OCI-LY1 (cell line): ENCODE results near the gene TARM1.

Experiments
- H2AFZ ChIP-seq: fragments of 200-600 bp; sonication (generic), shearing (Covaris generic); 2 replicates; pipeline ENCODE4 v1.6.0; 2014; ENCODE audit warnings: antibody characterized with exemption, mild to moderate bottlenecking, low read length
- H3F3A ChIP-seq: fragments of 200-600 bp; sonication (generic), shearing (Covaris generic); 2 replicates; pipeline ENCODE4 v1.6.0; 2014; ENCODE audit warnings: mild to moderate bottlenecking, antibody characterized with exemption, low read length, moderate library complexity; ENCODE audit not compliant: insufficient read depth
- H3K27ac ChIP-seq: fragments of 200-600 bp; sonication (generic); 2 replicates; pipeline ENCODE4 v1.5.1; 2014; ENCODE audit warnings: low read length, mixed run types, mild to moderate bottlenecking, low read depth; ENCODE audit not compliant: poor library complexity, severe bottlenecking
- H3K27me3 ChIP-seq: fragments of 200-600 bp; sonication (generic); 2 replicates; pipeline ENCODE4 v1.6.0; 2014; ENCODE audit warnings: antibody characterized with exemption, mild to moderate bottlenecking, low read length, moderate library complexity; ENCODE audit not compliant: insufficient read depth
- H3K36me3 ChIP-seq: fragments of 200-600 bp; sonication (generic); 2 replicates; pipeline ENCODE4 v1.6.1; 2014; ENCODE audit warnings: mild to moderate bottlenecking, antibody characterized with exemption, low read length, moderate library complexity, mixed read lengths; ENCODE audit not compliant: insufficient read depth
- H3K4me1 ChIP-seq: fragments of 200-600 bp; sonication (generic); 2 replicates; pipeline ENCODE4 v1.5.1; 2014; ENCODE audit warnings: mild to moderate bottlenecking, low read length, moderate library complexity; ENCODE audit not compliant: insufficient read depth, severe bottlenecking
- H3K4me2 ChIP-seq: fragments of 200-600 bp; sonication (generic), shearing (Covaris generic); 2 replicates; pipeline ENCODE4 v1.6.1; 2014; ENCODE audit warnings: low read length
- H3K4me3 ChIP-seq: fragments of 200-600 bp; sonication (generic); 2 replicates; pipeline ENCODE4 v1.5.1; 2014; ENCODE audit warnings: low read length, low read depth, mild to moderate bottlenecking, mixed read lengths; ENCODE audit not compliant: poor library complexity, severe bottlenecking
- H3K79me2 ChIP-seq: fragments of 200-600 bp; shearing (Covaris generic); 2 replicates; pipeline ENCODE4 v1.6.1; 2016; ENCODE audit warnings: mixed run types, low read length, mixed read lengths; ENCODE audit not compliant: insufficient read depth
- H3K9ac ChIP-seq: fragments of 200-600 bp; sonication (generic), shearing (Covaris generic); 2 replicates; pipeline ENCODE4 v1.6.1; 2014; ENCODE audit warnings: mild to moderate bottlenecking, low read length, mixed read lengths
- H3K9me2 ChIP-seq: fragments of 200-600 bp; sonication (generic), shearing (Covaris generic); 2 replicates; pipeline ENCODE4 v1.6.1; 2014; ENCODE audit warnings: low read depth, mild to moderate bottlenecking, low read length, mixed read lengths
- H3K9me3 ChIP-seq: fragments of 200-600 bp; shearing (Covaris generic); 2 replicates; pipeline ENCODE4 v1.6.1; 2014; ENCODE audit warnings: low read length, mixed read lengths
- H4K20me1 ChIP-seq: fragments of 200-600 bp; sonication (generic), shearing (Covaris generic); 2 replicates; pipeline ENCODE4 v1.6.0; 2016; ENCODE audit warnings: mild to moderate bottlenecking, low read length; ENCODE audit not compliant: insufficient read depth
- CTCF ChIP-seq: fragments of 200-600 bp; sonication (generic), shearing (Covaris generic); IDR thresholded peaks from 2 replicates; pipeline ENCODE4 v1.5.1; 2017; ENCODE audit warnings: mild to moderate bottlenecking, antibody characterized with exemption, low read length, moderate library complexity, mixed read lengths
- EZH2 ChIP-seq: fragments of 200-600 bp; sonication (generic), shearing (Covaris generic); IDR thresholded peaks from 2 replicates; pipeline ENCODE4 v1.8.0; 2017; ENCODE audit warnings: borderline replicate concordance, mixed run types, mild to moderate bottlenecking, antibody characterized with exemption, low read length, moderate library complexity, mixed read lengths

The TARM1 gene

DNA sequence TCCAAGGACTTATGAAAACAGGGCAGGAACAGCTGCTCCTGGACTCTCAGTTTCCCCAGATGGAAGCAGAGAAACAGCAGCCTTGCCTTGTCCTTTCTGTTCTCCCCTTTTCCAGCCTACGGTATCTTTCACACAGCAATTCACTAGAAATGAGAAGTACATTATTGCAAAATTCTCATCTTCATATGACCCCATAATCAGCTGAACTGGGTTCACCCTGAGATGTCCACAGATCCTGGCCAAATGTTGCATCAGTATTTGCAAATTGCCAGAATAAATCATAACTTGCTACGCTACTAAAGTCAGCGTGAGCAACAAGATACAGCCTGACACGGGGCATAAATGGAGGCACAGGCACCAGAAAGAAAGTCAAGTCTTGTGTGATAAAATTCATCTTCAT, 33.5 kb downstream of the TARM1 start:
- no peak overlapping the region for H3K9ac ChIP-seq
- no peaks in the 10 kb centered on the region for H3K9me3 ChIP-seq
- no peak overlapping the region for H3K4me3 ChIP-seq
- no peak overlapping the region for H2AFZ ChIP-seq
- H3K36me3 ChIP-seq, result no peaks in the 10 kb centered on the region
- no peaks in the 10 kb centered on the region for H4K20me1 ChIP-seq
- H3K79me2 ChIP-seq, result no peaks in the 10 kb centered on the region
- no peaks in the 10 kb centered on the region for H3K27me3 ChIP-seq
- no peaks in the 10 kb centered on the region for H3K9me2 ChIP-seq
- H3K4me2 ChIP-seq, result no peak overlapping the region
- H3K4me1 ChIP-seq, result no peaks in the 10 kb centered on the region
- no peak for TF ChIP-seq EZH2
- TF ChIP-seq CTCF, result no peak
- no peaks in the 10 kb centered on the region for H3F3A ChIP-seq
- H3K27ac ChIP-seq, result no peak overlapping the region

DNA sequence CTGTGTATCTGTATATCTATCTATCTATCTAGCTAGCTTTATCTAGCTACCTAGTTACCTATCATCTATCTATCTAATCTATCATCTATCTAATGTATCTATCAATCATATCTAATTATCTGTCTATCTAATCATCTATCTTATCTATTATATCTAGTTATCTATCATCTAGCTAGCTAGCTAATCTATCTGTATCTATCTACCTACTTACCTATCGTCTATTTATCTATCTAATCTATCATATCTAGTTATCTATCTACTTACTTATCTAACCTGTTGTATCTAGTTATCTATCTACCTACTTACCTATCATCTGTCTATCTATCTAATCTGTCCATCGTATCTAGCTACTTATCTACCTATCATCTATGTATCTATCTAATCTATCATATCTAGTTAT, 35.4 kb downstream of the TARM1 start:
- Histone ChIP-seq H3K9me3 (no peaks in the 10 kb centered on the region), H3K4me1 (no peaks in the 10 kb centered on the region), H3K9ac (no peak overlapping the region), H2AFZ (no peak overlapping the region), H3F3A (no peaks in the 10 kb centered on the region), H3K4me3 (no peak overlapping the region), H3K79me2 (no peaks in the 10 kb centered on the region), H4K20me1 (no peaks in the 10 kb centered on the region), H3K27me3 (no peaks in the 10 kb centered on the region), H3K36me3 (no peaks in the 10 kb centered on the region), H3K4me2 (no peak overlapping the region), H3K9me2 (no peaks in the 10 kb centered on the region), H3K27ac (no peak overlapping the region)
- no peak for TF ChIP-seq EZH2
- no peak for TF ChIP-seq CTCF

- Histone ChIP-seq H3K9ac (no peak overlapping the region), H3K4me2 (no peak overlapping the region), H3K27me3 (no peaks in the 10 kb centered on the region), H3K9me3 (no peaks in the 10 kb centered on the region), H4K20me1 (no peaks in the 10 kb centered on the region), H3K4me3 (no peak overlapping the region), H3K36me3 (no peaks in the 10 kb centered on the region), H3K27ac (no peak overlapping the region), H3K9me2 (no peaks in the 10 kb centered on the region), H2AFZ (no peak overlapping the region), H3K79me2 (no peaks in the 10 kb centered on the region), H3K4me1 (no peaks in the 10 kb centered on the region), H3F3A (no peaks in the 10 kb centered on the region)
- no peak for TF ChIP-seq CTCF
- no peak for TF ChIP-seq EZH2
Measured at GRCh38 chr19:54042989-54043388, 38.2 kb downstream of the TARM1 start.
